GM19372 (cell line): ENCODE results near the gene ZDHHC14.

Source experiments
- ATAC-seq: cut with Tn5 transposase; IDR thresholded peaks from one replicate; pipeline ENCODE4 v1.9.1; 2021; ENCODE audit warnings: mild to moderate bottlenecking, low read depth, moderate library complexity; ENCODE audit not compliant: unreplicated experiment

Gene ZDHHC14

DNA sequence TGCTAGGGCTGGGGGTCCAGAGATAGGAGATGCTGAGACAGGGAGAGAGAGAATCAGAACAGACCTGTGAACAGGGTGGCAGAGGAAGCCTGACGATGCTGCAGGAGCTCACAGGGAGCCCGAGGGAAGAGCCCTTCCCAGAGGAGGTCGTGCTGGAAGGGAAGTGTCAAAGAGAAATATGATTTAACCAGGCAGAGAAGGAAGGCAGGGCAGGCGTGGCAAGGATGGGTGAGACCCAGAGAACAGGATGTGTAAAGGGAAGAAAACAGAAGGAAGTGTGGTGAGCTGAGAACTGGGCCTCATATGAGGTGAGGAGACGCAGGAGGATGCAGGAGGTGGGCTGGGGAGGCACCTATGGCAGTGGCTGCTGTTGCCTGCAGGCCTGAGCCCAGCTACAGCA, 105.6 kb downstream of the ZDHHC14 start:
- ATAC-seq, result no peak

GRCh38 chr6:157487110-157487773, 106.3 kb downstream of the ZDHHC14 start:
- no peak for ATAC-seq

GRCh38 chr6:157488058-157488457, 107.1 kb downstream of the ZDHHC14 start:
- no peak for ATAC-seq

- no peak for ATAC-seq
Observed at GRCh38 chr6:157488716-157489118, 107.7 kb downstream of the ZDHHC14 start.

- no peak for ATAC-seq
Observed at GRCh38 chr6:157490611-157491269, 109.8 kb downstream of the ZDHHC14 start.

DNA sequence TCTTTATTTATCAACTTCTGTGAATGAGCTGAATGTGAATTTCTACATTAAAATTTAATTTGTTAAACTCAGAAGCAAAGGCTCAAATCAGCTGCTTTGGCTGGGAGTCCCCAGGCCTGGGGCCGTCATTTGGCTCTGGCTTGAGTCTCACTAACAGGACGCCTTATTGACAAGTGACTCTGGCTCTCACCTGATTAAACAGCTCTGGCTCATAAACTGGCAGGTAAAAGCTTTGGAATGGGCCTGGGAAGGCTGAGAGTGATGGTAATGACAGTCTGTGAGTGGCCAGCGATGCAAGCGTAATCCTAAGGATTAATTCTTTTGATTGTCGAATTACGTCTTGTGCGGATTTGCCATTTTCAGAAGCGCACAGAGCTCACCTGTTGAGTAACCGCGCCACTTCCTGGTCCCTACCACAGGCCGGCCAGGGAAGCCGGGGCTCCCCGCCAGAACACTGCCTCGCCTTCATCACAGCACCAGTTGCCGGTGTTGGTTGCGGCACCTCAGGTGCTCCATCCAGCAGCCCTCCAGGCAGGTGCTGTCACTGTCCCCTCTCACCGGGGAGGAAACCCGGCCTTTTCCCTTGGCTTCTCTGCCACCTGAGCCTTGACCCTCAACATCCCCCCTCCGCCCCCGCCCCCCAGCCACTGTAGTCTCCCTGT, 110.7 kb downstream of the ZDHHC14 start:
- no peak for ATAC-seq

GRCh38 chr6:157492249-157492648, 111.3 kb downstream of the ZDHHC14 start:
- no peak for ATAC-seq

DNA sequence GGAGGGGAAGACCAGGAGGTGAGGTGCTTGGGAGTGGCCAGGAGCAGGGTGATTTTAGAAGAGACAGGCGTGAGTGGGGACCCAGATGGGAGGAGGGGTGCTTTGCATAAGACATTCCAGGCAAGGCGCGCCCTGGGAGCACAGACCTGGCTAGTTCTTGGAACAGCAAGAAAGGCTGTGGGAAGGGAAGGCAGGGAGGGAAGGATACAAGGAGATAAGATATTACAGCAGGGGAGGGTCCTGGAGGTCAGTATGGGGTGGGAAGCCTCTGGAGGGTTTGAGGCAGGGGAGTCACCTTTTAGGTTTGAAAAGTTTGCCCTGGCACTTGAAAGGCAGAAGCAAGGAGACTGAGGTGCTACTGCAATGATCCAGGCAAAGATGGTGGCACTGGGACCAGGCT, 111.8 kb downstream of the ZDHHC14 start:
- no peak for ATAC-seq

- ATAC-seq, result no peak
Observed at GRCh38 chr6:157493173-157493572, 112.2 kb downstream of the ZDHHC14 start.

- ATAC-seq, result no peak
Observed at GRCh38 chr6:157493576-157493975, 112.6 kb downstream of the ZDHHC14 start.

DNA sequence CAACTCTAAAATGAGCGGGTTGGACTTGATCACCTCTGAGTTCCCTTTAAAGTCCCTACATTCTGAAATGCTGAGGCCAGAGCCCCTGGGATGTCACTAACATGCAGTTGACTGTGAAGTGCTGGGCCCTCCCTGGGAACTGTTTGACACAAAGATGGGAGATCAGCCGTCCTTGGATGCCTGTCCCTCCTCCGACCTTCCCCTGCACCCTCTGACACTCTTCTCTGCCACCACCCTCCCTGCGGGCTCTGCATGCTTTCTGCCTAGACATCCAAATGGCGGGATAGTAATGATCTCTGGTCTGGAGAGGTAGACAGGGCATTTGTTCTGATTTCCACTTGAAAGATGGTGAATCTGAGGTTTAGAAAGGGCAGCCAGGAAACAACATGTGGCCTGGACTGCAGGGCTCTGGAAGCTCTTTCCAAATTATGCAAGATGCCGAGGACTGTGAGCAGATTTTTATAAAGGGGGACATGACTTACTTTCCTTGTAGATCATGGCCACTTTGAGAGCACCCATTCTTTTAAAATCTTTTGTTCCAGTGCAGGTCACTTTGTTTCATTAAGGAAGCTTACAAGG, 113.2 kb downstream of the ZDHHC14 start:
- no peak for ATAC-seq

DNA sequence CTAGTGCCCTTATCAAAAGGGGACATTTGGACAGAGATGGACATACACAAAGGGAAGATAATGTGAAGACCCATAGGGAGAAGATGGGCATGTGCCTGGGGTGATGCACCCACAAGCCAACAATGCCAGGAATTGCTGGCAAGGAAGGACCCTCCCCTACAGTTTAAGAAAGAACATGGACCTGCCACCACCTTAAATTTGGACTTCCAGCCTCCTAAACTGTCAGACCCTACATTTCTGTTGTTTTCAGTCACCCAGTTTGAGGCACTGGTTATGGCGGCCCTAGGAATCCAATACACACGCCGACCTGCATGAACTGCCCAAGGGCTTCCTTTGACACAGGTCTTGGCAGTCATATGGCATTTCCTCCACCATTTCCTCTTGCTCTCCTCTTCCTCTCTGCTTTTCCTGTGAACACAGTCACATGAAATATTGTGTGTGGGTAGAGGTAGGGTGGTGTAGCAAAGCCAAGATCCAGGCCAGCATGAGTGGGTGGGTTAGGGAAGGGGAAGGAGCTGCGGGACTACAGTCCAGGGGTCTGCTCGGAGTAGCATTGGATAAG, 115.6 kb downstream of the ZDHHC14 start:
- no peak for ATAC-seq

GRCh38 chr6:157497579-157497978, 116.6 kb downstream of the ZDHHC14 start:
- ATAC-seq, result no peak

DNA sequence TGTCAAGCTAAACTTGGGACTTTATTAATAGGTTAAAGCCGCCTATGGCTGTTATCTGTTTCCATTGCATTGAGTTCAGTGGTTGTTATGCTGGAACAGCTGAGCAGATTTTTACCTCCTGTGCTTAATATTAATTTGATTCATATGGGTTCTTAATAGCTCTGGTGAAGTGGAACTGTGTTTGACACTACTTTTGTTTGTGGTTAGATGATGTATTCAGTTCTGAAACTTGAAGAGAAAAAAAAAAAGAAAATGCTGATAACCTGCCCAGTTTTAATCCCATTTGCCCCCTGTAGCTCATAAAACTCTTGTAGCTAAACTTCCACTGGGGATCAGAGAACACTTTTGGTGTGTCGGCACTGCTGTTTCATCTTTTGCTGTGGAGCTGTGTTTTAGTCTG, 117.8 kb downstream of the ZDHHC14 start:
- no peak for ATAC-seq

DNA sequence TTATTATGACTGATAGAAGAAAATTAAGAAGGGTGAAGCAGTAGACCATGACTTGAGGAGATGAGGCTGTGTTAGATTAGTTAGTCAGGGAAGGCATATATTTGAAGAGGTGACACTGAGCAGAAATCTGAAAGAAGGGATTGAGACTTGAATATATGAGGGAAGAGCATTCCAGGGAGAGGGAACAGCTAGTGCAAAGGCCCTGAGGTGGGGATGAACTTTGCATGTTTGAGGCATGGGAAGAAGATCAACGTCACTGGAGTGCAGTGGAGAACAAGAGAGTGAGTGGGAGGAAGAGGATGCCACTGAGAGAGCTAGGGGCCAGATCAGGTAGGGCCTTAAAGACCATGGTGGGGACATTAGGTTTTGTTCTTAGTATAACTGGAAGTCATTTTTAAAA, 119.0 kb downstream of the ZDHHC14 start:
- no peak for ATAC-seq

DNA sequence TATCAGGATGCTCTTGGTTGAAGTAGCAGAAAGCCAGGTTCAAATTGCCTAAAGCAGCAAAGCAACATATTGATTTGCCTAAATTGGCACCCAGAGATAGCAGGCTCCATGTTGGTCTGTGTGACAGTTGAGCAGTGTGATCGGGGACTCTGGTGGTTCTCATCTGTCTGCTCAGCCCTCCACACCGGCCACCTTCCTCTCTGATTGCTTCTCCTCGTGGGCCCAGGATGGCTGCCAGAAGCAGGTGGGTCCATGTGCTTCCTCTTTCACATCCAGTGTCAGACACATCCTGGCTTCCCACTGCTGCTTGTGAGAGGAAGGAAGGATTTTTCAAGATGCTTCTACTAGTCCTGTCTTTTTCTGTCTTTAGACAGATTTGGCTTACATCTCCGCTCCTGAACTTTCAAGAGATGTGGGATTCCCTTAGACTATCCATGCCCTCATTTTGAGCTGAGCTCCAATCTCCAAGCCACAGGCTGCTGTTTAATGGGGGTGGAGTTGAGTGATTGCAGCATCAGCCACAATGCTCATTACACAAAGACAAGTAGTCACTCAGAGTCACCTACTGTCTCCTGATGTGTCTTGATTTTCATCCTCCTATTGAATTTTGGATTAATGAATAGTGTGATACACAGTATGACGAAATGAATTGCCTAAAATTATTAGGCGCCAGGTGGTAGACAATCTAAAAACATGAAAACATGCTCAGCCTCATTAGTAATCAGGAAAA, 122.2 kb downstream of the ZDHHC14 start:
- ATAC-seq, result no peak

DNA sequence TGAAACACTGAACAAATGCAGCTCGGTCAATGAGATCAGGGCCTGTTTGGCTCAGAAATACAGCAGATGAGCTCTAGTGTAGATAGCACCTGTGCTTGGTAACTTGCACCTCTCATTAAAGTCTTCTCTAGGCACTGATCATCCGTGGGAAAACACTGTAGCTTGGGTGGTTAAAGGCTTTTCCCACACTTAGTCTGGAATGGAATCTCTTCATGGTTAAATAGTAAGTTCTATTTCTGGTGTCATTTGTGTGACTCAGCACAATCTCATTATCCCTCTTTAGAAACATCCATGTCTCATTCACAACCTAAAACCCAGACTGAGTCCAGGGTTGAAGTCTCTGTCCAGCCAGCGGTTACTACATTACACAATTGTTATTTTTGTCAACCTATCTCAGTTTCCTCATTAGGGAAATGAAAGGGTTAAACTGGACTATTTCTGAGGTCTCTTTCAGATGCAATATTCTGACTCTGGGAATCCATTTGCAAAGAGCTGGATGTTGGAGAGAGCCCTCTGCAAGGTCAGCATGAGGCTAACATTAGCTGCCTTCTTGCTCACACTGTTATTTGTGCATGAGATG, 125.0 kb downstream of the ZDHHC14 start:
- no peak for ATAC-seq

- no peak for ATAC-seq
Observed at GRCh38 chr6:157510323-157511188, 129.6 kb downstream of the ZDHHC14 start.

DNA sequence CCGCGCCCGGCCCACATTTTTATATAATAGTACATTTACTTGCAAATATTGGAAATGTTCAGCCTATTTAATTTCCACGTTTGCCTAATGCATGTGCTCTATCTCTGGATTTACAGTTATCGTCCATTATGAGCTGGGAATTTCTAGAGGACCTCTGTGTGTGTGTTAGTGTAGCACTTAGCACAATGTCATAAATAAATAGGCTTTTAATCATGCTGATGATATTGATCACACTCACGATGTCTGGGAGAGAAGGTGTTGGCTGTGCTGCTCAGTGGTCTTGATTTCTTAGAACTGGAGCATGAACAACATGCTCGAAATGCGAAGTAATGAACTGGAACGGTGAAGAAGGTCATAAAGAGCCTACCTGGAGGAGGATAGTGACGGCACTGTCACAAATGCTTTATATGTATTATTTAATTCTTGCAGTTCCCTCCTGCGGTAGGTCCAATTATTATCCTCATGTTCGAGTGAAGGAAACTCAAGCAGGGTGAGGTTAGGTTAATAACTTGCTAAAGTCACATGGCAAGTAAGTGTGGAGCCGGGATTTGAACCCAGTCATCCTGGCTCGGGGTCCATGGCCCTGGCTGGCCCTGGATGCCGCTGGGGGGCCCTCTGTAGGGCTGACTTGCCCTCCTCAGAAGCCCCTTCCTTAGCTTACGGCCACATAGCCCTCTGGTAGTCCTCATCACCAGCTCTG, 130.8 kb downstream of the ZDHHC14 start:
- ATAC-seq, result no peak
